GM12878 (cell line): ENCODE measurements around the gene SEMA5A.

Source experiments
- BMI1 ChIP-seq: fragments of 450-650 bp; IDR thresholded peaks from 2 replicates; pipeline ENCODE4 v1.6.1; 2016; ENCODE audit warnings: mild to moderate bottlenecking, moderate library complexity, borderline replicate concordance
- CEBPB ChIP-seq, 2 experiments: fragments of 150-350 bp in 1 of 2; IDR thresholded peaks; 2 replicates each; pipeline ENCODE4 v1.6.1; 2012 to 2014; ENCODE audit warnings: low read depth in 2 of 2, low read length in 2 of 2, borderline replicate concordance in 1 of 2, inconsistent platforms in 1 of 2
- CTCF ChIP-seq, 3 experiments: IDR thresholded peaks in 2 of 3; conservative IDR thresholded peaks in 1 of 3; 2 replicates each; pipeline ENCODE4 v1.5.1; 2011; ENCODE audit warnings: low read depth in 3 of 3, low read length in 3 of 3, mild to moderate bottlenecking in 3 of 3, control low read depth in 2 of 3, moderate library complexity in 2 of 3, inconsistent platforms in 1 of 3, mixed read lengths in 1 of 3; ENCODE audit not compliant: control insufficient read depth in 2 of 3, insufficient read depth in 1 of 3; ENCODE audit errors: extremely low read depth in 1 of 3
- EP300 ChIP-seq, 2 experiments: fragments of 150-350 bp in 1 of 2; IDR thresholded peaks; 2 replicates each; pipeline ENCODE4 v1.6.1; 2011 to 2012; ENCODE audit warnings: low read depth in 2 of 2, low read length in 2 of 2, borderline replicate concordance in 1 of 2, improper control_type of control experiment in 1 of 2, inconsistent platforms in 1 of 2; ENCODE audit not compliant: control insufficient read depth in 1 of 2
- ETV6 ChIP-seq, 2 experiments: fragments of 450-650 bp in 1 of 2; IDR thresholded peaks in 1 of 2; conservative IDR thresholded peaks in 1 of 2; 2 replicates each; pipeline ENCODE4 v1.6.1; 2014; ENCODE audit warnings: antibody characterized with exemption in 1 of 2, borderline replicate concordance in 1 of 2, low read depth in 1 of 2, mild to moderate bottlenecking in 1 of 2, moderate library complexity in 1 of 2
- EZH2 ChIP-seq: IDR thresholded peaks from 2 replicates; pipeline ENCODE4 v1.6.1; 2012; ENCODE audit warnings: low read depth, mild to moderate bottlenecking, control low read depth, inconsistent platforms, low read length, borderline replicate concordance; ENCODE audit not compliant: control insufficient read depth
- IRF3 ChIP-seq: fragments of 450-650 bp; IDR thresholded peaks from 2 replicates; pipeline ENCODE4 v1.6.1; 2014; ENCODE audit warnings: mild to moderate bottlenecking
- JUNB ChIP-seq: IDR thresholded peaks from 2 replicates; pipeline ENCODE4 v1.6.1; 2016; ENCODE audit warnings: antibody characterized with exemption, mild to moderate bottlenecking
- KAT2A ChIP-seq: conservative IDR thresholded peaks from 2 replicates; pipeline ENCODE4 v1.6.1; 2011; ENCODE audit warnings: low read depth, low read length; ENCODE audit not compliant: control insufficient read depth
- NFYA ChIP-seq: IDR thresholded peaks from 2 replicates; pipeline ENCODE4 v1.6.1; 2011; ENCODE audit warnings: low read depth, mild to moderate bottlenecking, low read length, improper control_type of control experiment, borderline replicate concordance
- PAX5 ChIP-seq: IDR thresholded peaks from 2 replicates; pipeline ENCODE4 v1.6.1; 2011; ENCODE audit warnings: low read depth, low read length, borderline replicate concordance
- USF2 ChIP-seq: IDR thresholded peaks from 2 replicates; pipeline ENCODE4 v1.6.1; 2011; ENCODE audit warnings: low read depth, low read length, improper control_type of control experiment, borderline replicate concordance
- ZBTB33 ChIP-seq: fragments of 450-650 bp; IDR thresholded peaks from 2 replicates; pipeline ENCODE4 v1.6.1; 2017; ENCODE audit warnings: mild to moderate bottlenecking

GRCh38 chr5:9567039-9567438, 21.2 kb upstream of the SEMA5A start:
- TF ChIP-seq ZBTB33 = no peak
- no peak for TF ChIP-seq CTCF (IDR thresholded peaks at IDR 0.05 in 2 of 3, conservative IDR thresholded peaks at IDR 0.05 in 1 of 3; ENCODE audit: control insufficient read depth in 2 of 3, extremely low read depth in 1 of 3, insufficient read depth in 1 of 3, low read depth in 3 of 3, low read length in 3 of 3)
- TF ChIP-seq PAX5 = no peak
- TF ChIP-seq CEBPB (IDR thresholded peaks at IDR 0.05; ENCODE audit: borderline replicate concordance in 1 of 2, low read depth in 2 of 2, low read length in 2 of 2) = no peak
- TF ChIP-seq NFYA = no peak
- TF ChIP-seq USF2 = no peak
- TF ChIP-seq JUNB = no peak
- TF ChIP-seq EZH2 = no peak
- no peak for TF ChIP-seq EP300 (IDR thresholded peaks at IDR 0.05; ENCODE audit: borderline replicate concordance in 1 of 2, control insufficient read depth in 1 of 2, low read depth in 2 of 2, low read length in 2 of 2)
- no peak for TF ChIP-seq IRF3
- no peak for TF ChIP-seq ETV6 (conservative IDR thresholded peaks at IDR 0.05 in 1 of 2, IDR thresholded peaks at IDR 0.05 in 1 of 2; ENCODE audit: borderline replicate concordance in 1 of 2, low read depth in 1 of 2)
- TF ChIP-seq KAT2A = no peak
- no peak for TF ChIP-seq BMI1
